HG03354 (cell line): ENCODE measurements around the gene DHX58.

Experiments
- ATAC-seq: cut with Tn5 transposase; IDR thresholded peaks from one replicate; pipeline ENCODE4 v1.9.1; 2021; ENCODE audit warnings: mild to moderate bottlenecking; ENCODE audit not compliant: unreplicated experiment, poor library complexity, severe bottlenecking

DHX58 gene

DNA sequence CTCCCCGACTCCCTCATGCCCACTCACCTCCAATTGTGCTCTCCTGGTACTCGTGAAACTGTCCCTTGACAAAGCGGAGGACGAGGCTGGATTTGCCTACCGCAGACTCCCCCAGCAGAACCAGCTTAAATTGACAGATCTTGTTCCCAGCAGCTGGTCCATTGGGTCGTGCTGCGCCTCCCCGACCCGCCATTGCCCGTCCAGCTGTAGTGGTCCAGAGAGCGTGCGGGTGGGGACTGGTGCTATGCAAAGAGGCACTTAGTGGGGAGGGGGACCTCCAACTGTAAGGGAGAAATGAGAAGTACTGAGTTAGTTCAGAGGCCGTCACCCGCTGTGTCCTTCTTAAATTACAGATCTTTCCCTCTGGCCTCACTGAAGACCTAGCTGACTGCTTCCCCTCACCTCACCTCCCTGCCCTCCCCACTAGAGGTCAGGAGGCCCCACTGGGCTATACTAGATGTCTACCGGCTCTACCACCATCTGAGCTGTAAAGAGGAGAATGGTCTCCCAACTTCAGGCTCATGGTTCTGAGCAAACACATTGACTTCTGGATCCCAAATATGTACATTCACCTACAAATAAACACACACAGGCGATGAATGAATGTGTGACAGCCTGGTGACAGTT lies 17.9 kb upstream of the DHX58 start:
- no peak for ATAC-seq

DNA sequence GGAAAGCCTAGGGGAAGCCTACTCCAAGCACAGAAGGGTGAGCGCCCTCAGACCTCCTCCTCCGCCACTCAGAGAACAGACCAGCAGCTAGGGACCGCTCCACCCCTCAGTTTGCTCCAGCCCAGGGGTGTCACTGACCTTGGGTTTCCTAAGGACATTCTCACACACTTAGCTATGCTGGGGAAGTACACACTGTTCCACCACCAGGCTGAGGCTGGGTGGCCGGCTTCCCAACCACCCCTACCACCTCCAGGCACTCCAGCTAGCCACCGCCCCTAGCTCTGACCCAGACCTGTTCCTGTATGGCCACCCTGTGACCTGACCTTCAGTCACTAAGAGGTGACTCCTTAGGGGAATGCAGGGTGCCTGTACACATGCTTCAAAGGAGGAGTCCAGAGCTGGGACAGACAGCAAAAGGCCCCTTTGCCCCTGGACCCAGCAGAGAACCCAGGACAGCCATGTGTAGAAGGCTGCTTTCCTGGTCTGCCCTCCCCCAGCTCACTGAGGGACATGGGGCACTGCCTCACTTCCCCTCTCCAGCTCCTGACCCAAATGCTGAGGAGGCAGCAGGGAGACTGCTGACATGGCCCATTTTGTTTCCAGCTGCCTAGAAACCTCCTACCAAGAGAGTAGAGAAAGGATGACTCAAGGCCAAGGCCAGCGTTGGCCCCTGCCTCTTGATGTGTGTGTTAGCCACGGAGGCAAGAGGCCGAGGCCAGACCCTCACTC lies 16.8 kb upstream of the DHX58 start:
- no peak for ATAC-seq

DNA sequence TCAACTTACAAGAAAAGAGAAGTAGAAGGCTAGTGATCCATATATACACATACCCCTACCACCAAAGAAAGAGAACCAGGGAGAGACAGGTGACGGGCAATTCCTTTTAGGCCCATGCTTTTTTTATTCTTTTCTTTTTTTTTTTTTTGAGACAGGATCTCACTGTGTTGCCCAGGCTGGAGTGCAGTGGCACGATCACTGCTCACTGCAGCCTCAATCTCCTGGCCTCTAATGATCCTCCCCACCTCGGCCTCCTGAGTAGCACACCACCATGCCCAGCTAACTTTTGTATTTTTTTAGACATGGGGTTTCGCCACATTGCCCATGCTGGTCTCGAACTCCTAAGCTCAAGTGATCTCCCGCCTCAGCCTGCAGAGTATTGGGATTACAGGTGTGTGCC lies 14.9 kb upstream of the DHX58 start:
- no peak for ATAC-seq

DNA sequence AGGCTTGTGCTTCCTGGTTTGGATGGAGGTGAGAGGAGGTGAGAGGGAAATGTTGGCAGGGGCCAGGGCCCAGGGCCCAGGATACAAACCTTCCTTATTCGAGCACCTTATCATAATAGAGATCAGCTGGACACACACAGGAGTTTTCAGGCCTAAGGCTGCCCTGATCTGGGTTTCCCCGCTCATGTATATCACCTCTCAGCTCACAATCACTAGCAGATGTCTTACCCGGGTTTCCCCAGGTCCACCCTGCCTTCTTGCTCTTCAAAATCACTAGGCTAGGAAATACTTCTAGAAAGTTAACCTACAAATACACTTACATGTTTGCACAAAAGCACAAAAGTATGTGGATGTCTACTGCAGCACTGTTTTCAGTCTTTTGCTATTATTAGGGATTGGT lies 14.3 kb upstream of the DHX58 start:
- no peak for ATAC-seq

DNA sequence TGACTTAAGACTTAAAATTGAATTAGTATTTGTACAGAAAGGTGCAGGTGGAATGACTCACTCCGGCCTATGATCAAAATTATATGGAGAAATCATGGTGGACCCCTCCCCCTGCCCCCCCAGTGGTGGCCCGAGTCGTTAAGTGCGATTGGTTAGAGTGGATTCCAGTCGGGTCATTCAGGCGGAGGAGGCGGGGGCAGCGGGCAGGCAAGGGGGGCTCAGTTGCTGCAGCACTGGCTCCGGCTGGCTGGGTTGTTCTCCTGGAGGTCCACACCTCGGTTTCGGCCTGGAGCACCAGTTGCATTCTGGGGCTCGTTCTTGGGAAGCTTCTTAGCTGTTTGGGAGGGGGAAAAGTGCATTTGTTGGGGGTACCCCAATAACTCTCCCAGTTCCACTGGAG lies 13.1 kb upstream of the DHX58 start:
- ATAC-seq = no peak

DNA sequence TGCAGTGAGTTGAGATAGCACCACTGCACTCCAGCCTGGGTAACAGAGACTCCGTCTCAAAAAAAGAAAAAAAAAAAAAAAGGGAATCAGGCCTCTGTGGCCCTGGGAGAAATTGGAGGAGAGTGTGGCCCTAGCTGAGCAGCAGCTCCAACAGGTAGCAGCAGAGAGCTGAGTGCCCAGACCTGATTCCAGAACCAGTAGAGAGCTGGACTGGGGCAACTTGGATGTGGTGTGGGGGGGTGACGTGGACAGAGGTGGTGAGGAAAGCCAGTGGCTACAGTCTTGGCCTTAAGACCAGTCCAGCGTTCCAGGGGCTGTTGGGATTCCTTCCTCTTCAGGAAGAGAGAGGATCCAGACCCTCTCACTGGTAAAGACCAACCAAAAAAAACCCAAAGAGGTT lies 11.7 kb upstream of the DHX58 start:
- no peak for ATAC-seq

DNA sequence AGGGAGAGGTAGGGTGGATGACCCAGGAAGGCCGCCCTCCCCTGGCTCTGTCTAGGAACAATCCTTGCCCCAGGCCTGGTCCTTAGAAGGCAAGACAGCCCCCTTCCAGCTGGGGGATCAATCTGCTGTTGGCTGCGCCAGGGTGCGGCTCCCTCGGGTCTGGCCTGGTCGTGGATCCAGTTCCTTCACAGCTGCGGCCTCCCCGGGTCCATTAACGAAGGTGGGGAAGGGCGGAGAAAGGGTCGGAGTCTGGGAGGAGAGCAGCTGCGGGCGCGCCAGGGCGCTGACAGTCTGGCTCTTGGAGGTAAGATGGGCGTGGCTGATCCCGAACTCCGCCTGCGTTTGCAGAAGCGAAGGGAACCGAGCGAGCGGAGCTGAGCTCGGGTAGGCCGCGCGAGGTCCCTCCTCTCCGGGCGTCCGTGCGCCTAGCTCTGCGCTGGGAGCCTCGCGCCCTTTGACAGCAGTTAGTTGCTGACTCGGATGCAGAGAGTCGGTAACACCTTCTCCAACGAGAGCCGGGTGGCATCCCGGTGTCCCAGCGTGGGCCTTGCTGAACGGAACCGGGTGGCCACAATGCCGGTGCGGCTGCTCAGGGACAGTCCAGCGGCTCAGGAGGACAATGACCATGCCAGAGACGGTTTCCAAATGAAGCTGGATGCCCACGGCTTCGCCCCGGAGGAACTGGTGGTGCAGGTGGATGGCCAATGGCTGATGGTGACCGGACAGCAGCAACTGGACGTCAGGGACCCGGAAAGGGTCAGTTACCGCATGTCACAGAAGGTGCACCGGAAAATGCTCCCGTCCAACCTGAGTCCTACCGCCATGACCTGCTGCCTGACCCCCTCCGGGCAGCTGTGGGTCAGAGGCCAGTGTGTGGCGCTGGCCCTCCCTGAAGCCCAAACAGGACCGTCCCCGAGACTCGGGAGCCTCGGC lies 10.1 kb upstream of the DHX58 start, which contains the start of gene HSPB9:
Gene HSPB9 (plus strand): TSS at position 434 of the 933 bp plus-strand sequence. CDS start 47 bp downstream, at position 481.
- ATAC-seq = no peak

DNA sequence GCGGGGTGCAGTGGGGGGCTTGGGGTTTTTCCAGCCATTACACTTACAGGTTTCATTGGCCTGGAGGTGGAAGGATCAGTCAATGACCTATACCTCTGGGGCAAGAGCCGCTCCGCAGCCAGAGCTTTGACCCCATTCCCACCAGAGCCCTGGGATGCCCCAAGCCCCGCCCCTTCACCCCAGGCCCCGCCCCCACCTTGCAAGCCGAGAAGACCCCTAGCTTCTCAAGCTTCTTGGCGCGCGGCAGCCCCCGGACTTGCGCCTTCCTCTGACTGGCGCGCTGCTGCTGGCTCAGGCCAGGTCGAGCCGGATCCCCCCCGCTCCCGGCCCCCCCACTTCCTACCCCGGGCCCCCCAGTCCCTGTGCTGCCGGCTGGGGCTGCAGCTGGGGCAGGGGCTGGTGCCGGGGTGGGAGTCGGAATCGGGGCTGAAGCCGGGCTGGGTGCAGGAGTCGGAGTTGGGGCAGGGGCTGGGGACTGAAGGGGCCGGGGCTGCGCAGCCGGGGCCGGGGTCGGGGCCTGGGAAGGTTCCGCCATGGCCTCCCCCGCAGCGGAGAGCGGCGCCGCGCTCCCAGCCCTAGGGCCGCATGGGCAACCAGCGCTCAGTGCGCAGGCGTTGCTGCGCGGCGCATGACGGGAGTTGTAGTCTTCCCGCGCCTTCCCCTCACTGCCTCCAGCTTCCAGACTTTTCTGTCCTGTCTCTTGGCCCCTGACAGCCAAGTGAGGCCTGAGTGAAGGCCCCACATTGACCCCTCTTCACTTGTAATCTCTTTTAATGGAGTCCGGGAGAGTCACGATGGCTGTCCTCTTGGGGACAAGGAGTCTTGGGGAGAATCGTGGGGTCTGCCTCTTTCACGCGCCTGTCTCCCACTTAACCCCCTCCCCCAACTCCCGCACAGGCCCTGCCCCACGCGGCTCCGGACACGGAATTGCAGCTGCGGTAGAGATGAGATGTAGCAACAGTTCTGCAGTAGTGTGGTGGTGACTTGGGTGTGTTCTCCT lies 8.6 kb upstream of the DHX58 start, which contains the start of gene KAT2A:
Gene KAT2A (minus strand): TSS at position 598 of the 1,000 bp plus-strand sequence. CDS start 63 bp downstream, at position 535.
- ATAC-seq = peak; percentile 69

DNA sequence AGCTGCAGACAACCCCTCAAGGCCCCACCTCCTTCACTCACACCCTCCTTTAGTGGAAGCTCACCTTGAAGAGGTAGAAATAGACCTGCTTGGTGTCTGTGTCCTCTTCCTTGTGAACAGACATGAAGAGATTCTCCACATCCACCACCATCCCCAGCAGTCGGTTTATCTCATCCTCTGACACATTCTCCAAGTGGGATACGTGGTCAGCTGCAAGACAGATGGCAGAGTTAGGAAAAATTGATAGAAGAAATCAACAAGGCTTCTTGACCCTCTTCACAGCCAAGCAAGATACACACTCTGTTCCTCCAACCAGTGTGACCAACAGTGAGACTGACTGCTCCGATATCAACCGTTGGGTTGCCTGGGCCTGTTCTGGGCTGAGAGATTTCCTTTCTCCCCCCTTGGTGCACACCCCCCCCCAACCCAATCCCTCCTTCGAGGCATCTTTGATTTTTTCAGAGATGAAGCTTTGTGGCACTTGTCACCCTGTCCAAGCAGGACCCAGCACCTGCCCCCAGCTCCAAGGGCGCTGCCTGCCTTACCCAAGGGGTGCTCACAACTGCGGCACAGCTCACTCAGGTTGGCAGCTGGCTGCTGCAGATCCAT lies 7.8 kb upstream of the DHX58 start:
- ATAC-seq = no peak

DNA sequence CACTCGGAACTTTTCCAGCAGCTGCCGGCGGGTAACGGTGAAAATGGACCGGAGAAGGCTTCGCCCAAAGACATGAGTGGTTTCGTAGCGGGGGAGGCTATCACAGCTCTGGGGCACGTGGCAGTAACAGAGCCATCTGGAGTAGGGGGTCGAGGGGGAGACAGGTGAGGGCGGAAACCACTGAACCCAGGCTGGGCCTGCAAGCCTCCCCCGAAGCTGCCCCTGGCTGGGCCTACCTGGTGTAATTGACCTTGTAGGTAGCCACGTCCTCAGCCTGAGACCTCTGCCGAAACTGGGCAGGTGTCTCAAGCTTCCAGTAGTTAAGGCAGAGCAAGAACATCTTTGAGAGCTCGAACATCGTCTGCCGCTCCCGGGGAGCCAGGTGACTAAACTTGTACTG lies 6.8 kb upstream of the DHX58 start:
- no peak for ATAC-seq

DNA sequence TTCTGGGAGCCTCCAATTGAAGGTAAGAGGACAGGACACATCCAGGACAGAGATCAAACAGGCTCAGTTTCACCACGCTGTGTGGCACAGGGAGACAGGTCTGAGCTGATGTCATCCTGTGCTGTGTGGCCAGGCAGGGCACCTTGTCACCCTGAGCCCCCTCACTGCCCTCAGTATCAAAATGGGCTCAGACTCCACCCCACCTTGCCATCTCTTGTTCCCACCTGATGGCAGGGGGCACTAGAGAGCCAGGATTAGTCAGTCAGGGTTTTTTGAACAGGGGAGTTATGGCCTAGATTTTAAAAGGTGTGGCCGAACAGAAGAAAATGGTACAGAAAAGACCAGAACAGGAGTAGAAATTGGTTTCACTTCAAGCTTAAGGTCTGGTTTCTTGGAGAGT lies 6.0 kb upstream of the DHX58 start:
- no peak for ATAC-seq

DNA sequence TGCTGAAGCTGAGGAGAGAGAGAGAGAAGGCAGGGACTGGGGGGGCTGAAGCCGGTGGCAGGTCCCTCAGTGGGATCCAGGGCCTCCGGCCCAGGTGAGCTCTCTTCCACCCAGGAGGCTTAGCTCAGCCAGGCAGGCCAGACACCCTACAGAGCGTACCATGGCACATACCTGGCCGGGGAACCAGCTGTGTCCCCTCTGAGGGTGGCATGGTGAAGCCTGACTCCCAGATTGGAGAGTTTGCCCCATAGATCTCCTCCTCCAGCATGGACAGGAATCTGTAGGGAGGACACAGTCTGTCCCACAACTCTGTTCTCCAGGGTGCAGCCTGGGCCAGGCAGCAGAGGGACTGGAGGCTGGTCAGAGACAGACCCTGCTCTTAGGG lies 5.6 kb upstream of the DHX58 start:
- ATAC-seq = no peak

DNA sequence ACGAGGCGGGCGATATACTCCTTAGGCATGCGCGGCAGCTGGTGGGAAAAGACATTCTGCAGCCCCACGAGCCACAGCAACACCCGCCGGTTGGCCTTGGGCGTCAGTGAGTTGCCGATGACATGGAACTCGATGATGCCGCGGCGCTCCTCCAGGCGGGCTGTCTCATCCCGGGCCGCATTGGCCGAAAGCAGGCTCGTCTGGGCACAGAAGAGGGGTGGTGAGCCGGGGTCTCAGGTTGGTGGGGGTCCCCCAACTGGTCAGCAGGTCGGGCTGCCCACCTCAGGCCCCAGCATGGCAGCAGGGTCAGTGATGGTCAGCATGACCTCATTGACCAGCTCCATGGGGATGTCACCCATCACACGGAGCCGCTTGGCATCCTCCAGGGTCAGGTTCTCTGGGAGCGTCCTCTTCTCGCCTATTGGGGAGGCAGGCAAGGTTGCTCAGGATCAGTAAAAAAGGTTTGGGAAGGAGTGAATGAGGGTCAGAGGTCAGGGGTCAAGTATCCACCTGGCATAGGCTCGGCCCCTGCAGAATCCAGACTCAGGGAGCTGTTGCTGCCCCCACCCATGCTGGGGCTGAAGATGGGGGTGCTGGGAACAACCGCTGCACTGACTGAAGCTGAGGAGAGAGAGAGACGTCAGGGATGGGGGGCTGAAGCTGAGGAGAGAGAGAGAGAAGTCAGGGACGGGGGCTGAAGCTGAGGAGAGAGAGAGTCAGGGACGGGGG lies 5.0 kb upstream of the DHX58 start:
- ATAC-seq = no peak

DNA sequence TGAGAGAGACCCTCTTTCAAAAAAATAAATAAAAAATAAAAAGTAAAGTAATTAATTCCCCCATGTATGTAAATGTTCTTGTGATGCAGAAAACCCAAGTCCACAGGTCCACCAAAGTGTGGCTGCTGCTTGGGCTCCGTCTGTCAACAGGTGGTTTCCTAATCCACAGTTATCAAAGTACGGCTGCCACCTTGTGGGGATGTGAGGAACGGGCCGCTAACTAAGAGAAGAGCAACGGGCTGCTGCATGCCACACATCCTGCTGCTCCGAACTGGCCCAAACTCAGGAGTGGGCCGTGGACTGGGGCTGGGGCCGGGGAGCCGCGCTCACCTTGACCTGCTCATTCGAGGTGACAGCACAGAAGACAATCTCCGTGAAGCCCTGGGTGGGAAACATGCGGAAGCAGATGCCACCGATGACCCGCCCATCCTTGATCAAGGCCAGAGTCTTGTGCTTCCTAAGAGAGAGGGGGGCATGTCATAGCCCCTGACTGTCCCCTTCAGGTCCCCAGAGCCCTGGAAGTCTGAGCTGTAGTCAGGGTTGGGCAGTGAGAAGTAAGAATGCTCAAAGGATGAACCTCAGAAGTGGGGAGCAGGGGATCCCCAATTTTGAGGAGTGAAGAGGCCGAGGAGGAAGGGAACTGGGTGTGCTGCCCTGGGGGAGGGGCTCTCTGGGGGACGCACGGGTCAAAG lies 4.3 kb upstream of the DHX58 start:
- no peak for ATAC-seq

DNA sequence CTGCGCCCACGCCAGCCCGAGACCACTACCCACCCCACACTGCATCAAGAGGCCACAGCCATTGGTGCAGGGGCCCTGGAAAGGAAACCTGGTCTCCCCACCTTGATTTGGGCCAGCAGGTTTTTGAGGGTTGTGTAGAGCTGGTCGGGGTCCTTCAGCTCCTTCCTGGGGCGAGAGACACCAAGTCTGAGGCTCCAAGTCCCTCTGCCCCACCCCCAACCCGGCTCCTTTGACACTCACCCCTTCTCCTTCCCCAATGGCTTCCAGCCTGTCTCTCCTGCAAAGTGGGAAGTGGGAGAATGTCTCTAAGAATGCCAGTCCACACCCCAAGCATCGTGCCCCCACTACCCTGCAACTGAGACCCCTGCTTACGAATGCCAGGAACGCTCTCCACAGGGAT lies 1.6 kb upstream of the DHX58 start:
- no peak for ATAC-seq

DNA sequence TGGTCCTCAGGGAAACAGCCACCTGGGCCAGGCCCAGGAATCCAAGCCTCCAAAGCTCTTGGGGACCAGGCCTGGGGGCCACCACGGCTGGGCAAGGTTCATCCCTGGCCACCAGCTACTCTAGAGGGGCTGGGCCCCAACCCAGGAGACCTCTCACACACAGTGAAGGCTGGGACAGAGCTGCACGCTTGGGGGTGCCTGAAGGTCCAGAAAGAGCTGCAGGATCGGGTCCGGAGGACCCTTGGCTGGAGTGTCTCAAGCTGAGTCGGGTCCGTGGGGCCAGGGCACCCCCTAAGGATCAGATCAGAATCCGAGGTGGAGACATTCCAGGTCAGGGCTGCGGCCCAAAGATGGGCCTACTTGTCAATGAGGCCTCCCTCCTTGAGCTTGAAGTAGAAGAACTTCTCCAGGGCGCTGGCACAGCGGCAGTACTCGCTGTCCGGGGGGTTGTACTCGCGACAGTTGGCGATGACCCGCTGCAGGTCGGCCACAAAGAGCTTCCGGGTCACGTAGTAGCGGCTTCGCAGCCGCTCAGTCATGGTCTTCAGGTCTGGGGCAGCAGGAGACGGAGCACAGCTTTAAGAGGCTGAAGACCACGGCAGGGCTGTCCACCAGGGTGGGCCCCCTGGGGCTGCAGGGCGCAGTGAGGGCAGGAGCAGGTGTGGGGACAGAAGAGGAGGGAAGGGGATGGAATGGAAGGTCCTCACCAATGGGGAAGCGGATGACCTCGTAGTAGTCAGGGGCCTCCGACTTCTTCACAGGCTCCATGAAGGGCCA lies 967 bp upstream of the DHX58 start:
- no peak for ATAC-seq
